Neural cell (in vitro differentiated cells): ENCODE measurements around the gene TTF1.

ENCODE experiments used
- EP300 ChIP-seq: fragments of 450-650 bp; conservative IDR thresholded peaks from 2 replicates; pipeline ENCODE4 v1.6.1; 2014; ENCODE audit warnings: antibody characterized with exemption, mild to moderate bottlenecking, moderate library complexity; ENCODE audit not compliant: poor library complexity, severe bottlenecking
- MXI1 ChIP-seq: fragments of 450-650 bp; conservative IDR thresholded peaks from 2 replicates; pipeline ENCODE4 v1.6.1; 2014; ENCODE audit warnings: antibody characterized with exemption, mild to moderate bottlenecking; ENCODE audit not compliant: poor library complexity, severe bottlenecking
- POLR2AphosphoS5 ChIP-seq: IDR thresholded peaks from 2 replicates; pipeline ENCODE4 v1.6.1; 2012
- SMC3 ChIP-seq: fragments of 450-650 bp; conservative IDR thresholded peaks from 2 replicates; pipeline ENCODE4 v1.6.1; 2014; ENCODE audit warnings: antibody characterized with exemption, mild to moderate bottlenecking, moderate library complexity; ENCODE audit not compliant: poor library complexity
- TF ChIP-seq, protein P1 (sequence below): fragments of 450-650 bp; IDR thresholded peaks from 2 replicates; pipeline ENCODE4 v1.5.1; 2014; ENCODE audit warnings: antibody characterized with exemption, mild to moderate bottlenecking, moderate library complexity; ENCODE audit not compliant: poor library complexity, severe bottlenecking

DNA sequence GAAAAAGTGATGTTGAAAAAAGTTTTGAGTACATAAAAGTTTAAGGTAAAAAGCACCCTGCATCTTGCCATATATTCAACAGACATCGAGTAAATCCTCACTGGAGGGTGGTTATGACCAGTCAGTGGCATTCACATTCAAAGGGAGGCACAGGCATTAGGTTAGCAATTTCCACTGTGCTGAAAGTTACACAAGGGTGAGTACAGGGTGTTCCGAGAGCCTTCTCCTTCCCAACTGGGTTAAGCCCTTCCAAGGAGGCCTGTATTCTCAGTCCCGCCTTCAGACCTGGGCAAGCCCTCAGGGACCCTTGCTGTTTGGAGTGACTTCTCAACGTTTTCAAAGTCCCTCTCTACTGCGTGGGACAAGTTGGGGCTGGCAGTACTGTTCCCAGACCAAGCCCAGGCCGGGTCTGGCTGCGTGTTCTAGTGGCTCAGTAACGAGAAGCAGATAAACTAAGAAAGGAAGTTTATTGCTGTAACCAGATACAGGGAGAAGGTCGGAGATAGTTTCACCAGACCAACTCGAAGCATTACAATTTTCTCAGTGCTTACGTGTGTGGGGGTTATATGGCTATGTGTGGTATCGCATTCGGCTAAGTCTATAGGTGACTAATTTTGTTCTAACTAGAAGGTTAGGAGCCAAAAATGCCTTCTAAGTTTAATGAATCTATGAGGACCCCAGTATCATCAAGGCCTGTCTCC is 38.9 kb downstream of the TTF1 start:
- TF ChIP-seq, protein P1, sequence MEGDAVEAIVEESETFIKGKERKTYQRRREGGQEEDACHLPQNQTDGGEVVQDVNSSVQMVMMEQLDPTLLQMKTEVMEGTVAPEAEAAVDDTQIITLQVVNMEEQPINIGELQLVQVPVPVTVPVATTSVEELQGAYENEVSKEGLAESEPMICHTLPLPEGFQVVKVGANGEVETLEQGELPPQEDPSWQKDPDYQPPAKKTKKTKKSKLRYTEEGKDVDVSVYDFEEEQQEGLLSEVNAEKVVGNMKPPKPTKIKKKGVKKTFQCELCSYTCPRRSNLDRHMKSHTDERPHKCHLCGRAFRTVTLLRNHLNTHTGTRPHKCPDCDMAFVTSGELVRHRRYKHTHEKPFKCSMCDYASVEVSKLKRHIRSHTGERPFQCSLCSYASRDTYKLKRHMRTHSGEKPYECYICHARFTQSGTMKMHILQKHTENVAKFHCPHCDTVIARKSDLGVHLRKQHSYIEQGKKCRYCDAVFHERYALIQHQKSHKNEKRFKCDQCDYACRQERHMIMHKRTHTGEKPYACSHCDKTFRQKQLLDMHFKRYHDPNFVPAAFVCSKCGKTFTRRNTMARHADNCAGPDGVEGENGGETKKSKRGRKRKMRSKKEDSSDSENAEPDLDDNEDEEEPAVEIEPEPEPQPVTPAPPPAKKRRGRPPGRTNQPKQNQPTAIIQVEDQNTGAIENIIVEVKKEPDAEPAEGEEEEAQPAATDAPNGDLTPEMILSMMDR: no peak
- TF ChIP-seq MXI1 (no peak), POLR2AphosphoS5 (no peak), EP300 (no peak), SMC3 (no peak)
